Measurements from ENCODE around the gene CTAG1B.

The CTAG1B gene

DNA sequence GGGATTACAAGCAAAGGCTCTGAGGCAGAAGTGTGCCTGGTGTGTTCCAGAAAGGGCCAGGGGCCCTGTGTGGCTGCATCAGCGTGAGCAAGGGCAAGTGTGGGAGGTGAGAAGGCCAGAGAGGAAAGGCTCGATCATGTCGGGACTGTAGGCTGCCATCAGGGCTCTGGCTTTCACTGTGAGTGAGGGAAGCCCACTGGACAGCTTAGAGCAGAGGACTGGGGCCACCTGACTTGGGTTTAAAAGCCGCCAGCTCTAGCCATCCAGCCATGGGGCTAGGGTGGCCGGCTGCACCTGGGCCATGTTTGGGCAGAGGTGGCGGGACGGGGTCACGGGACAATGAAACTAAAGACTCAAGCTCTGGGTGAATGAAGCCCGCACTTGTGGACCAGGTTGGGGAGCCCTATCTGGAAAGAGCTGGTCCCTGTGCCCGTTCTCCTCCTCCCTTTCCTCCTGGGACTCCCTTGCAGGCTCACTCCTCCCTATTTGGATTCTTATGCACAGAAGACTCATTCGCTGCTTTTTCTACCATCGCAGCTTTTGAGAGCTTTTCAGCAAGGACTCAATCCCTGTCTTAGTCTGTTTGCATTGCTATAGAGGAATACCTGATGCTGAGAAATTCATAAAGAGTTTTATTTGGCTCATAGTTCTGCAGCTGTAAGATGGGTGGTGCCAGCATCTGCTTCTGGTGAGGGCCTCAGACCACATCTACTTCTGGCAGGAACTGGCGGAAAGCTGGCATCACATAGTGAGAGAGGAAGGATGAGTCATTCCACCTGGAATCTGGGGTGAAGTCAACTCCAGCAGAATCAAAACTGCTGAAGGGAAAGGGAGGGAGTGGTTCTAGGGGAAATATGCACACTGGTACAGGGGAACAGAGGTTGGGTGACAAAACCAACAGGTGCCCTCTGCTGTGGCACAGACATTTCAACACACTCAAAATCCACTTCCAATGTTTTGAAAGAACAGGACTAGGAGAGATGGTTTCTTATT, 15.3 kb downstream of the CTAG1B start:
- TF ChIP-seq, protein P1, sequence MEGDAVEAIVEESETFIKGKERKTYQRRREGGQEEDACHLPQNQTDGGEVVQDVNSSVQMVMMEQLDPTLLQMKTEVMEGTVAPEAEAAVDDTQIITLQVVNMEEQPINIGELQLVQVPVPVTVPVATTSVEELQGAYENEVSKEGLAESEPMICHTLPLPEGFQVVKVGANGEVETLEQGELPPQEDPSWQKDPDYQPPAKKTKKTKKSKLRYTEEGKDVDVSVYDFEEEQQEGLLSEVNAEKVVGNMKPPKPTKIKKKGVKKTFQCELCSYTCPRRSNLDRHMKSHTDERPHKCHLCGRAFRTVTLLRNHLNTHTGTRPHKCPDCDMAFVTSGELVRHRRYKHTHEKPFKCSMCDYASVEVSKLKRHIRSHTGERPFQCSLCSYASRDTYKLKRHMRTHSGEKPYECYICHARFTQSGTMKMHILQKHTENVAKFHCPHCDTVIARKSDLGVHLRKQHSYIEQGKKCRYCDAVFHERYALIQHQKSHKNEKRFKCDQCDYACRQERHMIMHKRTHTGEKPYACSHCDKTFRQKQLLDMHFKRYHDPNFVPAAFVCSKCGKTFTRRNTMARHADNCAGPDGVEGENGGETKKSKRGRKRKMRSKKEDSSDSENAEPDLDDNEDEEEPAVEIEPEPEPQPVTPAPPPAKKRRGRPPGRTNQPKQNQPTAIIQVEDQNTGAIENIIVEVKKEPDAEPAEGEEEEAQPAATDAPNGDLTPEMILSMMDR (conservative IDR thresholded peaks at IDR 0.05) = no peak
- no peak overlapping the region for H3K27ac ChIP-seq

DNA sequence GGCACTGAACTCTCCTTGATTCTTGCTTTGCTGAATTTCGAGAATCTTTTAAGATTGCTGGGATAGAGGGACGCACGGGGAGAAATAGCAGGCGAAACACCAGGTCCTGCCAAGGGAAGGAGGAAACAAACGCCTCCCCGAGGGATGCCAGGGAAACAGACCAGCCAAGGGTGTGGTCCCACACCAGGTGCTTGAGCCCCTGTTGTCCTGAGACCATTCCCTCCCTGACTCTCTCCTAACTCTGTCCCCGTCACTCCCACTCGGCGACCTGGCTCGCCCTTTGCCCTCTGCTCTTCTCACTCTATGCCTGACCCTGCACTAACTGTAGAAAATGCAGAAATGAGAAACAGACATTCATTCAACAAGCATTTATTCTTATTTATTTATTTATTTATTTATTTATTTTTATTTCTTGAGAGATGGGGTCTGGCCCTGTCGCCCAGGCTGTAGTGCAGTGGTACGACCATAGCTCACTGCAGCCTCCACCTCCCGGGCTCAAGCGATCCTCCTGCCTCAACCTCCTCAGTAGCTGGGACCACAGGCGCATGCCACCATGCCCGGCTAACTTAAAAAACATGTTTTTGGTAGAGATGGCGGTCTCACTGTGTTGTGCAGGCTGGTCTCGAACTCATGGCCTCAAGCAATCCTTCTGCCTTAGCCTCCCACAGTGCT, 16.2 kb downstream of the CTAG1B start:
- TF ChIP-seq, protein P1 (conservative IDR thresholded peaks at IDR 0.05) = no peak
- H3K27ac ChIP-seq = no peak overlapping the region

DNA sequence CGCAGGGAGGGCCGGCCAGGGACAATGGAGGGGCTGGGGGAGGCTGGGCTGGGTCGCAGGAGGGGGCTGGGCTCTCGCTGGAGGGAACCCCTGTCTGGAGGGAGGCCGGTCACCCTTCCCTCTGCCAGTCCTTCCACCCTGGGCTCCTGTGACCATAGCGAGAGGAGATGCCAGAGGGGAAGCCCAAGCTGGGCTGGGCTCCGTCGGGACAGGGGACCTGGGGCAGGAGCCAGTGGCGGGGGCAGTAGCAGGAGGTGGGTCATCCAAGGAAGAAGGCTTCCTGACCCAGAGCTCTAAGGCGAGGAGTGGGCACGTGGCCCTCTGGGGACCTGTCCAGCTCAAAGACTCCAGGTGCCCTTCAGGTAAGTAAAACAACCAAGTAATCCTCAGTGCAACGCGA, 16.9 kb downstream of the CTAG1B start:
- TF ChIP-seq, protein P1 (conservative IDR thresholded peaks at IDR 0.05) = no peak
- H3K27ac ChIP-seq = no peak overlapping the region

DNA sequence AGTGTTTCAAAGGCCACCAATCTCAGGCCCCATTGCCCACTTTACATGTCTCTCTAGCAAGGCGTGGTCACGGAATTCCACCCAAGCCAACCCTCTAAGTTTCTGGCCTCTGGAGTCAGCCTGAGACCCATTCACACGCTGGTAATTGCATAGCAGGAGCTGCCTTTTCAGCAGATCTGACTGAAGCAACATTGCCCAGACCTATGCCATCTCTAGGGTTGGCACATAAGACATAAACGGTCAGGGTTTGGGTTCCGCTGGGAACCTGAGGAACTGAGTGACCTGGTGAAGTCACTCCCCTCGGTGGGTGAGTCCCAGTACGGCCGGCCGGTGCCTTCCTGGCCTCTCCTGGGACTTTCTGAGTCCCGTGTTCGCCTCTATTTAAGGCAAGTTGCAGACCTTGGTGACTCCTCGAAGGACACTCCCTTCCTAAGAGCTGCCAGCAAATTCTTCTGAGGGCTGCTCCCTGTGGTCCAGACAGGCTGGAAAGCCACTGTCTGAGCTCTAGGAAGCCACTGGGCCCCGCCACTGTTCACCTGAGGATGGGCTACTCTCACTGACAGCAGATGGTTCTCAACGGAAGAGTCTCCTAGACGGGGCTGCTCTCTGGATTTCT, 18.2 kb downstream of the CTAG1B start:
- no peak overlapping the region for H3K27ac ChIP-seq

DNA sequence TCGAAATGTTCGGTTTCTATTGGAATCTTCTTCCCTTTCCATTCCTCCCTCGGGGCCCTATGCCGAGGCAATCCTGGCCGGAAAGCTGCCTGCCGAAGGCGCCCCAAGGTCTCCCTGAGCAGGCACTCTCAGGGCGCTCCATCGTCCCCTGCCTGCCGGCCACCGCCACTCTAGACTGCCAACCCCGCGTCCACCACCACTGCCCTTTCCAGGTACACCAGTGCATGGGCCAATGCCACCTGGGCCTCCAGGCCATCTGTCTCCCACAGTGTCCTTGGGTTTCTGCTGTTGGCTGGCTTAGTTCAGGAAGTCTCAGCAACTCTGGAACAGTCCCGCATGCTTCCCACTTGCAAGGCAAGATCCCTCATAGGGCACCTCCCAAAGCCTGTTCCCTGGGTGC, 19.6 kb downstream of the CTAG1B start:
- H3K27ac ChIP-seq = no peak overlapping the region
- TF ChIP-seq, protein P1 (conservative IDR thresholded peaks at IDR 0.05) = no peak

More for the DNA sequence above, 18.2 kb downstream of the CTAG1B start:
- TF ChIP-seq, protein P1 (conservative IDR thresholded peaks at IDR 0.05) = no peak

DNA sequence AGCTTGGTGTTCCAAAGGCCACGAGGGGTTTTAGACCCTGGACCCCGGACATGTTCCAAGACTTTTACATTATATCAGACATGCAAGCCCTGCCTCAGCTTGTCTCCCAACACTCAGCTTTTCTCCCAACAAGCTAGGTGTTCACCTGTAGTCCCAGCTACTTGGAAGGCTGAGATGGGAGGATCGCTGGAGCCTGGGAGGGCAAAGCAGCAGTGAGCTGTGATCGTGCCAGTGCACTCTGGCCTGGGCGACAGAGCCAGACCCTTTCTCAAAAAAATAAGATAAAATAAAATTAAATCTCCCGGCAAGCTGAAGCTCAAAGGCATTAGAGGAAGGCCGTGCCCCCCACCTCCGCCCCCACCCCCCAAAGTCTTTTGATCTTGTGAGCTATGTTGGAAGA, 20.4 kb downstream of the CTAG1B start:
- TF ChIP-seq, protein P1 (conservative IDR thresholded peaks at IDR 0.05) = no peak
- no peak overlapping the region for H3K27ac ChIP-seq

DNA sequence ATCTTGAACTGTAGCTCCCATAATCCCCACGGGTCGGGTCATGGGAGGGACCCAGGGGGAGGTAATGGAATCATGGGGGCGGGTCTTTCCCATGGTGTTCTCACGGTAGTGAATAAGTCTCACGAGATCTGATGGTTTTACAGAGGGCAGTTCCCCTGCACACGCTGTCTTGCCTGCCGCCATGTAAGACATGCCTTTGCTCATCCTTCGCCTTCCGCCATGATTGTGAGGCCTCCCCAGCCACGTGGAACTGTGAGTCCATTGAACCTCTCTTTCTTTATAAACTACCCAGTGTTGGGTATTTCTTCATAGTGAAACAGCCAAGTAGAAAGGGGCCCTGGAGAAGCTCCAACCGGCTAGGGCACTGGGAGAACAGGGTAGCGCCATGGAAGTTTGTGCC, 21.9 kb downstream of the CTAG1B start:
- H3K27ac ChIP-seq = no peak overlapping the region
- TF ChIP-seq, protein P1 (conservative IDR thresholded peaks at IDR 0.05) = no peak
